GM08714 (cell line): ENCODE results near the gene OR4B1.
"Not testable (repeated sequence)": the region's sequence is repeated elsewhere in the genome, so short reads cannot be mapped to it uniquely, and the experiment has no call there.

Experiments
- H3K4me3 ChIP-seq: fragments of 200-500 bp; sonication (Bioruptor generic); 2 replicates; pipeline ENCODE4 v1.5.1; 2014; ENCODE audit warnings: mild to moderate bottlenecking, low read length, inconsistent platforms
- ZNF274 ChIP-seq: IDR thresholded peaks from 2 replicates; pipeline ENCODE4 v1.6.1; 2012; ENCODE audit warnings: mild to moderate bottlenecking, low read depth, low read length

Gene OR4B1, protein sequence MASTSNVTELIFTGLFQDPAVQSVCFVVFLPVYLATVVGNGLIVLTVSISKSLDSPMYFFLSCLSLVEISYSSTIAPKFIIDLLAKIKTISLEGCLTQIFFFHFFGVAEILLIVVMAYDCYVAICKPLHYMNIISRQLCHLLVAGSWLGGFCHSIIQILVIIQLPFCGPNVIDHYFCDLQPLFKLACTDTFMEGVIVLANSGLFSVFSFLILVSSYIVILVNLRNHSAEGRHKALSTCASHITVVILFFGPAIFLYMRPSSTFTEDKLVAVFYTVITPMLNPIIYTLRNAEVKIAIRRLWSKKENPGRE

DNA sequence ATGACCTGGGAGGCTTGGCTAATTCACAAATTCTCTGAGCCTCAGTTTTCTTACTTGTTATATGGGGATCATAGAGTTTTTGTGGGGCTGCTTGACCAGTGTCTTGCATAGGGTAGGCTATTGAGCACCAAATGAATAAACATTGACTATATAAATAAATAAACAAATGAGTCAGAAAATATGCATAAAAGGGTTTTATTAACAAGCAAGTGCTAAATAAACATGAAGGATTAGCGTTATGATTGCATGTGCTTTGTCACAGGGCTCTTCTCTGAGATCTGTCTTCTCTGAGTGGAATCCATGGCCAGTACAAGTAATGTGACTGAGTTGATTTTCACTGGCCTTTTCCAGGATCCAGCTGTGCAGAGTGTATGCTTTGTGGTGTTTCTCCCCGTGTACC is at the start of gene OR4B1:
TSS of gene OR4B1 (plus strand) at position 301 of the 400 bp plus-strand sequence. CDS start at position 301, 0 bp downstream.
- no peak within 1 kb of the TSS for H3K4me3 ChIP-seq

GRCh38 chr11:48167380-48167779 is 49.2 kb upstream of the OR4B1 start:
- TF ChIP-seq ZNF274 = no peak
- H3K4me3 ChIP-seq = no peak overlapping the region

More for the DNA sequence above, at the start of gene OR4B1:
- TF ChIP-seq ZNF274 = no peak

DNA sequence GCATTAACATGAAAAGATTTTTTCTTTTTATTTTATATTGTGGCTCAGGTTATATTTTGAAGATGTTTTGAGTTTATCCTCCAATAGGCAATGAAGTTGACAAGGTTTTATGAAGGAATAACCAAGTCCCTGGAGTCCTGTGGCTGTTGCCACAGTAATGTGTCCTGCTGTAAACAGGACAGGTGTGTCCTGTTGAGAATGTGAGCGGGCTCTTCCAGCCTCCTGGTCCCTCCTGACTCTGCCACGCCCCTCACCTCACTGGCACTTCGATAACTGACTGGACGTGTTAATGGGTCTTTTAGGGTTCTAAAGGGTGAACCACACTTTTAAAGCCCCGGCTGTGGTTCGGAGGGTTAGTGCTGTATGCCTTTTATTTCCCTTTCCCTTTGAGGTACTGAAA is 47.8 kb upstream of the OR4B1 start:
- TF ChIP-seq ZNF274 = no peak
- H3K4me3 ChIP-seq = no peak overlapping the region

DNA sequence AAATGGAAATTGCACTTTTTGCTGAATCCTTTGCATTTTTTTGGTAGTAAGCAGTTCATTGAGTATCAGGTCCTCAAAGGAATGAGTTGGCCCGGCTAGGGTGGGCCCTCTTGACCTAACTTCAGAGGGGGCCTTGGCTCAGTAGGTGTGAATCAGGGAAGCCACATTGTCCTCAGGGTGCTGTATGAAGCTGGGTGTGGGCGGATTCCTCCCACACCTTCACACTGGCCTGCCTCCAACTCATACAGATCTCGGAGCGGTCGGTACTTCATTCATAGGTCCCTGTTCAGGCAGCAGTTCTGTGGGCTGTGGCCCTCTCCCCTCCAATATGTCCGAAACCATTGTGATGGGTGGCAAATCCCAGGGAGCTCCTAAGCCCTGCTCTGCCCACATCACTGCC is 47.4 kb upstream of the OR4B1 start:
- TF ChIP-seq ZNF274 = no peak

GRCh38 chr11:48169717-48170116 is 46.9 kb upstream of the OR4B1 start:
- no peak overlapping the region for H3K4me3 ChIP-seq
- TF ChIP-seq ZNF274 = no peak

More for the DNA sequence above, 47.4 kb upstream of the OR4B1 start:
- no peak overlapping the region for H3K4me3 ChIP-seq

DNA sequence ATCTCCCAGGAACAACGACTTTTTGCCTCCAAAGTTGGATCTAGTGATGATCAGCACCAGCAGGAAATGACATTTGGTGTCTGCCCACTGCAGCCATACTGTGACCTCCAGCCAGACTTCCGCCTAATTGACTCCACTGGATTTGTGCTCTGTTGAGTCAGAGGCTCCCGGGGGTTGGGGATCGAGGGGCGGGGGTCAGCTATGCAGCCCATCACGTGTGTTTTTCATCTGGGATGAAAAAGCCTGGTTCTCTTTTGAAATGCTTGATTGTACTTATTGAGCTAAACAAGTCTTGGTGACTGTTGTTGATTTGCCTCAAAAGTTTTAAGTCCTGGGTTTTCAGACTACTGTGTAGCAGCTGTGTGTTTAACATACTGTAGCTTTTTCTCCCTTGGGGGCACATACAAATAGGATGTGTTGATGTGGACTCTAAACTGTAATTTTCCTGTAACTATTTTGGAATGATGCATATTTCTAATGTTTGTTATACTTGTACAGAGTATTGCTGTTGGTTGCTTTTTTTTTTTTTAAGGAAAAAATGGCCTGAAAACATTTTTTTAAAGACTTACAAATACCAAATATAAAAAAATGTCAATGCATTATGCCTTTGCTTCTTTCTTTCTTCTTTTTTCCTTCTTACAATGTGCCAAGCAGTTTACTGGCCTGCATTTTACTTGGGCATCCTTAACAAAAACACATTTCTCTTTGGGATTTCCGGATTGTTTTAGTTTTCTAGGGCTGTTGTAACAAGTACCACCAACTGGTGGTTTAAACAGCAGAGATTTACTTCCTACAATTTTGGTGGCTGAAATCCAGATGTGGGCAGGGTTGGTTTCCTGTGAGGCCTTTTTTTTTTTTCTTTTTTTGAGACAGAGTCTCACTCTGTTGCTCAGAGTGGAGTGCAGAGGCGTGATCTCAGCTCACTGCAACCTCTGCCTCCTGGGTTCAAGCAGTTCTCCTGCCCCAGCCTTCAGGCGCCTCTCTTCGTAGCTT is 46.1 kb upstream of the OR4B1 start:
- TF ChIP-seq ZNF274 = no peak
- no peak overlapping the region for H3K4me3 ChIP-seq

GRCh38 chr11:48172818-48173609 is 43.6 kb upstream of the OR4B1 start:
- TF ChIP-seq ZNF274 = no peak
- H3K4me3 ChIP-seq = no peak overlapping the region

GRCh38 chr11:48177661-48178060 is 38.9 kb upstream of the OR4B1 start:
- no peak for TF ChIP-seq ZNF274
- H3K4me3 ChIP-seq = no peak overlapping the region

DNA sequence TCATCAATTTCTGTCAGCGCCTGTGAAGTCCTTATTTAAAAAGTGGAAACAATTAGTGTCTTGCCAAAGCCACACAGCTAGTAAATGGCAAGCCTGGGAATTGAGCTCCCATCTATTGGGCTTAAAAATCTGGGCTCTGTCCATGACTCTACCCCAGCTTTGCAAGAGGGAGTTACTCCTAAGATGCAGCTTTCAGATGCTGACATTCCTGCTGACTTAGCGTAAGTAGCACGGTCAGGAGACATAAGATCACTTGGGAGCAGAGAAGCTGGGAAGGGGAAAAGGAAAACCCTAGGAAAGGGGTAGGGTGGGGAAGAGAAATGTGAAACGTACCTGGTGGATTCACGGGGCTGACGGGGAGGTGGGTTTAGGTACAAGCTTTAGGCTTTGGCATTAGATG is 36.0 kb upstream of the OR4B1 start:
- no peak for TF ChIP-seq ZNF274
- no peak overlapping the region for H3K4me3 ChIP-seq

- H3K4me3 ChIP-seq = no peak overlapping the region
- TF ChIP-seq ZNF274 = no peak
These were observed 33.6 kb upstream of the OR4B1 start for GRCh38 chr11:48182860-48183526.

DNA sequence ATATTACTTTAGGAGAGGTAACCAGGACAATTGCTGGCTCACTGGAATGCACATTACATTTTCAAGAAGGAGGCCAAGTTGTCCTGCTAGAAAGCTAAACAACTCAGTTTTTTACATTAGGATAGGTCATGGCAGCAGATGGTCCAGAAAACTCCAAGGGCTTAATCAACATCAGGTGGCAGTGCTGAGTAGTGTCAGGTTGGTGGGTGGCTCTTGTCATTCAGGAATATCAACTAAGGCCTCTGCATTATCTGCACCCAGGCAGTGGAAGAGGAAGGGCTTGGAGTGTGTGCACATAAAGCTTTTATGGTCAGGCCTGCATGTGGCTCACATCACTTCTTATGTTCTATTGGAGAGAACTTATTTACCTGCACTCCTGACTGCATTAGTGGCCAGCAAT is 32.2 kb upstream of the OR4B1 start:
- no peak for TF ChIP-seq ZNF274
- no peak overlapping the region for H3K4me3 ChIP-seq

DNA sequence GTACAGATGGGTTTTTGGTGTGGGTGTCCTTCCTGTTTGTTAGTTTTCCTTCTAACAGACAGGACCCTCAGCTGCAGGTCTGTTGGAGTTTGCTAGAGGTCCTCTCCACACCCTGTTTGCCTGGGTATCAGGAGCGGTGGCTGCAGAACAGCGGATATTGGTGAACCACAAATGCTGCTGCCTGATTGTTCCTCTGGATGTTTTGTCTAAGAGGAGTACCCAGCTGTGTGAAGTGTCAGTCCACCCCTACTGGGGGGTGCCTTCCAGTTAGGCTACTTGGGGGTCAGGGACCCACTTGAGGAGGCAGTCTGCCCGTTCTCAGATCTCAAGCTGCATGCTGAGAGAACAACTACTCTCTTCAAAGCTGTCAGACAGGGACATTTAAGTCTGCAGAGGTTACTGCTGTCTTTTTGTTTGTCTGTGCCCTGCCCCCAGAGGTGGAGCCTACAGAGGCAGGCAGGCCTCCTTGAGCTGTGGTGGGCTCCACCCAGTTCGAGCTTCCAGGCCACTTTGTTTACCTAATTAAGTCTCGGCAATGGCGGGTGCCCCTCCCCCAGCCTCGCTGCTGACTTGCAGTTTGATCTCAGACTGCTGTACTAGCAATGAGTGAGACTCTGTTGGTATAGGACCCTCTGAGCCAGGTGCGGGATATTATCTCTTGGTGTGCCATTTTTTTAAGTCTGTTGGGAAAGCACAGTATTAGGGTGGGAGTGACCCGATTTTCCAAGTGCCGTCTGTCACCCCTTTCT is 25.5 kb upstream of the OR4B1 start:
- not testable (repeated sequence) for H3K4me3 ChIP-seq

DNA sequence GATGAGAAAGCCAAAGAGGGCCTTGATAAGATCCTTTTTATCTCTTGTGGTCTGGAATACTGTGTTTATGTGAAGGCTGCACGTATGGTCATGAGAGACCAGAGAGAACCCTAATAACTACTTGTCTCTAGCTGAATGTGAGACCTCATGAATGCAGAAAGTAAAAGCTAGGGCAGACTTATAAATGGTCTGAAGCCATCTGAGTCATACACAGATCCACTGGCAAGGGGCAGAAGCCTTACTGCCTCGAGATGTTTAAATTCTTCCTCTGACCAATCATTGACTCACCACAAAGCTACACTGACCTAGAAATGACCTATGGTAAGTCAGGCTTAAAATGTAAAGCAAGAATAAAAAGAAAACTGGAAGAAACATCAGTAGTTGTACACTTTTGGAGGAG is 22.7 kb upstream of the OR4B1 start:
- H3K4me3 ChIP-seq = no peak overlapping the region
- TF ChIP-seq ZNF274 = no peak
